ENCODE measurements around the gene PHLDB3.

- TF ChIP-seq CTCF (IDR thresholded peaks at IDR 0.05 in 4 of 5, conservative IDR thresholded peaks at IDR 0.05 in 1 of 5) = no peak
- no peak for TF ChIP-seq POLR2A (IDR thresholded peaks at IDR 0.05)
Measured at GRCh38 chr19:43481701-43482100, 22.8 kb downstream of the PHLDB3 start.

All from gastrocnemius medialis (tissue), 4 donors.